ENCODE data around the gene PLPP1. TPM values are rescaled to one million over a fixed set of nuclear protein-coding genes. Genes with fewer than 3 reads are reported as not detected.

The PLPP1 gene
- total RNA-seq, 1 experiment from 2014 or later: 10.5 TPM

- ATAC-seq (no peak), DNase-seq (ENCODE audit: low read depth, low spot score) (no peak)
- no peak overlapping the region for H3K4me2 ChIP-seq (ENCODE audit: low read length)
- no peaks in the 10 kb centered on the region for H3K79me2 ChIP-seq (ENCODE audit: insufficient read depth, low read length)
- intact Hi-C loops (cut with micrococcal nuclease): no loop called here
- no peaks in the 10 kb centered on the region for H3K9me3 ChIP-seq (ENCODE audit: control insufficient read depth in 1 of 2, insufficient read depth in 1 of 2, low read depth in 1 of 2, low read length in 2 of 2)
- no peak overlapping the region for H3K9ac ChIP-seq (ENCODE audit: low read length)
- H3K27ac ChIP-seq (ENCODE audit: low read depth, low read length): no peak overlapping the region
- no peaks in the 10 kb centered on the region for H3K9me2 ChIP-seq (ENCODE audit: insufficient read depth)
- H2AFZ ChIP-seq (ENCODE audit: low read depth, low read length, poor library complexity, severe bottlenecking): no peak overlapping the region
- H3K27me3 ChIP-seq (ENCODE audit: insufficient read depth, low read length): no peaks in the 10 kb centered on the region
- no TSS peak for BruUV-seq (replicated peaks)
- POLR2A ChIA-PET: no interaction called here
- CTCF ChIA-PET: no interaction called here
- no peaks in the 10 kb centered on the region for H3K36me3 ChIP-seq (ENCODE audit: control insufficient read depth in 1 of 2, insufficient read depth in 2 of 2, low read length in 2 of 2)
- TF ChIP-seq EGR1 (IDR thresholded peaks at IDR 0.05; ENCODE audit: low read depth): no peak
- TF ChIP-seq ZFX (IDR thresholded peaks at IDR 0.05): no peak
- no peak for TF ChIP-seq CTCF (IDR thresholded peaks at IDR 0.05 in 2 of 3, conservative IDR thresholded peaks at IDR 0.05 in 1 of 3; ENCODE audit: borderline replicate concordance in 1 of 3, insufficient read depth in 1 of 3, low read depth in 2 of 3, low read length in 2 of 3)
- TF ChIP-seq RAD21 (IDR thresholded peaks at IDR 0.05; ENCODE audit: low read depth): no peak
- no peak for TF ChIP-seq ZBTB33 (IDR thresholded peaks at IDR 0.05; ENCODE audit: extremely low read depth, insufficient replicate concordance, low read length)
- TF ChIP-seq EZH2 (IDR thresholded peaks at IDR 0.05): no peak
- no peak for TF ChIP-seq MAX (IDR thresholded peaks at IDR 0.05)
- no peak for TF ChIP-seq POLR2A (IDR thresholded peaks at IDR 0.05; ENCODE audit: borderline replicate concordance, extremely low read depth, insufficient read depth, insufficient read length)
- TF ChIP-seq POLR2AphosphoS5 (IDR thresholded peaks at IDR 0.05; ENCODE audit: low read depth, low read length): no peak
- TF ChIP-seq ELF1 (IDR thresholded peaks at IDR 0.05; ENCODE audit: borderline replicate concordance, low read depth): no peak
- no peak for TF ChIP-seq CEBPB (IDR thresholded peaks at IDR 0.05; ENCODE audit: low read depth)
- no peak for TF ChIP-seq ATF3 (IDR thresholded peaks at IDR 0.05)
- no peaks in the 10 kb centered on the region for H4K20me1 ChIP-seq (ENCODE audit: insufficient read depth)
- H3K4me3 ChIP-seq (replicated peaks in 1 of 2; ENCODE audit: low read depth in 1 of 2, low read length in 2 of 2): no peak overlapping the region
- RAD21 ChIA-PET (ENCODE audit: low non-redundant PET in 1 of 2, low total read pairs in 2 of 2, uncharacterized antibody in 2 of 2, unreplicated experiment in 2 of 2): no interaction called here
- H3K4me1 ChIP-seq (ENCODE audit: control insufficient read depth in 1 of 2, insufficient read depth in 2 of 2, low read length in 2 of 2): no peaks in the 10 kb centered on the region
Measured at GRCh38 chr5:55518831-55519390, 15.9 kb downstream of the PLPP1 start.

All from HCT116 (cell line).